ENCODE results near the gene ASPSCR1.
"Not testable (repeated sequence)": the region's sequence is repeated elsewhere in the genome, so short reads cannot be mapped to it uniquely, and the experiment has no call there.

Gene ASPSCR1

GRCh38 chr17:81941484-81942166 is 35.8 kb upstream of the ASPSCR1 start:
- DNase-seq, result no peak

GRCh38 chr17:81942167-81942553 is 35.3 kb upstream of the ASPSCR1 start:
- peak; percentile 1 for DNase-seq

- DNase-seq, result no peak
These were observed 32.6 kb upstream of the ASPSCR1 start for GRCh38 chr17:81944858-81945257.

- no peak for DNase-seq
These were observed 30.2 kb upstream of the ASPSCR1 start, which contains the start of gene MYADML2 for GRCh38 chr17:81947189-81947588. Gene MYADML2, minus strand, starts transcription at chr17:81947233. Its CDS starts 5,492 bp downstream, at chr17:81941741.

- DNase-seq, result no peak
These were observed 28.6 kb upstream of the ASPSCR1 start for GRCh38 chr17:81948635-81949378.

GRCh38 chr17:81950501-81950900 is 26.9 kb upstream of the ASPSCR1 start:
- DNase-seq, result no peak

GRCh38 chr17:81951785-81952684 is 25.4 kb upstream of the ASPSCR1 start:
- DNase-seq, result no peak

- DNase-seq, result no peak
These were observed 24.6 kb upstream of the ASPSCR1 start for GRCh38 chr17:81952792-81953228.

- not testable (repeated sequence) for DNase-seq
These were observed 24.0 kb upstream of the ASPSCR1 start for GRCh38 chr17:81953443-81953842.

- DNase-seq, result no peak
These were observed 23.0 kb upstream of the ASPSCR1 start for GRCh38 chr17:81954131-81955057.

- DNase-seq, result no peak
These were observed 22.3 kb upstream of the ASPSCR1 start for GRCh38 chr17:81955058-81955681.

- no peak for DNase-seq
These were observed 21.5 kb upstream of the ASPSCR1 start for GRCh38 chr17:81955756-81956544.

GRCh38 chr17:81956607-81957589 is 20.5 kb upstream of the ASPSCR1 start:
- no peak for DNase-seq

GRCh38 chr17:81957691-81958432 is 19.6 kb upstream of the ASPSCR1 start:
- DNase-seq, result no peak

GRCh38 chr17:81958633-81959342 is 18.6 kb upstream of the ASPSCR1 start:
- no peak for DNase-seq

- DNase-seq, result peak; percentile 47
These were observed 17.9 kb upstream of the ASPSCR1 start for GRCh38 chr17:81959362-81960129.
